ENCODE results near the gene NLGN4Y. TPM values are rescaled to one million over a fixed set of nuclear protein-coding genes. Genes with fewer than 3 reads are reported as not detected.

Gene NLGN4Y
- total RNA-seq, 1 donor = 0.86 TPM

- DNase-seq (ENCODE audit: low read depth) = no peak
- TF ChIP-seq, protein P1, sequence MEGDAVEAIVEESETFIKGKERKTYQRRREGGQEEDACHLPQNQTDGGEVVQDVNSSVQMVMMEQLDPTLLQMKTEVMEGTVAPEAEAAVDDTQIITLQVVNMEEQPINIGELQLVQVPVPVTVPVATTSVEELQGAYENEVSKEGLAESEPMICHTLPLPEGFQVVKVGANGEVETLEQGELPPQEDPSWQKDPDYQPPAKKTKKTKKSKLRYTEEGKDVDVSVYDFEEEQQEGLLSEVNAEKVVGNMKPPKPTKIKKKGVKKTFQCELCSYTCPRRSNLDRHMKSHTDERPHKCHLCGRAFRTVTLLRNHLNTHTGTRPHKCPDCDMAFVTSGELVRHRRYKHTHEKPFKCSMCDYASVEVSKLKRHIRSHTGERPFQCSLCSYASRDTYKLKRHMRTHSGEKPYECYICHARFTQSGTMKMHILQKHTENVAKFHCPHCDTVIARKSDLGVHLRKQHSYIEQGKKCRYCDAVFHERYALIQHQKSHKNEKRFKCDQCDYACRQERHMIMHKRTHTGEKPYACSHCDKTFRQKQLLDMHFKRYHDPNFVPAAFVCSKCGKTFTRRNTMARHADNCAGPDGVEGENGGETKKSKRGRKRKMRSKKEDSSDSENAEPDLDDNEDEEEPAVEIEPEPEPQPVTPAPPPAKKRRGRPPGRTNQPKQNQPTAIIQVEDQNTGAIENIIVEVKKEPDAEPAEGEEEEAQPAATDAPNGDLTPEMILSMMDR (IDR thresholded peaks at IDR 0.05; ENCODE audit: insufficient read depth, low read depth, low read length) = no peak
- peak overlapping the region; percentile 44 for H3K4me3 ChIP-seq (ENCODE audit: low read depth, low read length)
Observed at GRCh38 chrY:14523491-14524271, 648 bp upstream of the NLGN4Y start.

DNA sequence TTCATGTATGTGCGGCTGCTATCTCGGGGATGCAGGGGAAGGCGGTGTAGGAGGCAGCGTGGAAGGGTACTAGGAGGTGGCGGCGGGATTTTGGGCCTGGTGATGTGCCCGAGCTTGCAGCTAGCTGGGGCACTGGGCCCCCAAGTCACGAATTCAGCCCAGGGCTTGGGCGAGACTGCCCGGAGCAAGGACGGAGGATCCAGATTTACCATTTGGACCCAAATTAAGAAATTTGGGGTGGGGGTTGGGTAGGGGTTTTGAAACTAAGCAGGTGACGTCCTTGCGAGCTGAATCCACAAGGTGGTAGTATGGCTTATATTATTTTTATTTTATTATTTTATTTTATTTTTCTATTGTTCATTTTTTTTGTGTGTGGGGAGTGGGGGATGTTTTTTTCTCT lies 986 bp downstream of the NLGN4Y start:
- peak overlapping the region; percentile 44 for H3K4me3 ChIP-seq (ENCODE audit: low read depth, low read length)
- DNase-seq (ENCODE audit: low read depth) = no peak
- TF ChIP-seq, protein P1 (IDR thresholded peaks at IDR 0.05; ENCODE audit: insufficient read depth, low read depth, low read length) = no peak

DNA sequence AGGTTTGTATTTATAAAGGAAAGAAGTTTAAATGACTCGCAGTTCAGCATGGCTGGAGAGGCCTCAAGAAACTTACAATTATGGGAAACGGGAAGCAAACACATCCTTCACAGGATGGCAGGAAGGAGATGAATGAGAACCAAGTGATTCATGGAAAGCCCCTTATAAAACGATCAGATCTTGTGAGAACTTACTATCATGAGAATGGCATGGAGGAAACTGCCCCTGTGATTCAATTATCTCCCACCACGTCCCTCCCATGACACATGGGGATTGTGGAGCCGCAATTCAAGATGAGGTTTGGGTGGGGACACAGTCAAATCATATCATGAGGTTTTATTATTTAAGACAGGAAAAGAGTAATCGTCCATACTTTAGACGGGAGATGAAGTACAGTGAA lies 4.0 kb downstream of the NLGN4Y start:
- DNase-seq (ENCODE audit: low read depth) = no peak
- TF ChIP-seq, protein P1 (IDR thresholded peaks at IDR 0.05; ENCODE audit: insufficient read depth, low read depth, low read length) = no peak

GRCh38 chrY:14536703-14537102 lies 12.4 kb downstream of the NLGN4Y start:
- no peak overlapping the region for H3K4me3 ChIP-seq (ENCODE audit: low read depth, low read length)
- TF ChIP-seq, protein P1 (IDR thresholded peaks at IDR 0.05; ENCODE audit: insufficient read depth, low read depth, low read length) = no peak
- no peak for DNase-seq (ENCODE audit: low read depth)

More for the DNA sequence above, 4.0 kb downstream of the NLGN4Y start:
- H3K4me3 ChIP-seq (ENCODE audit: low read depth, low read length) = no peak overlapping the region

DNA sequence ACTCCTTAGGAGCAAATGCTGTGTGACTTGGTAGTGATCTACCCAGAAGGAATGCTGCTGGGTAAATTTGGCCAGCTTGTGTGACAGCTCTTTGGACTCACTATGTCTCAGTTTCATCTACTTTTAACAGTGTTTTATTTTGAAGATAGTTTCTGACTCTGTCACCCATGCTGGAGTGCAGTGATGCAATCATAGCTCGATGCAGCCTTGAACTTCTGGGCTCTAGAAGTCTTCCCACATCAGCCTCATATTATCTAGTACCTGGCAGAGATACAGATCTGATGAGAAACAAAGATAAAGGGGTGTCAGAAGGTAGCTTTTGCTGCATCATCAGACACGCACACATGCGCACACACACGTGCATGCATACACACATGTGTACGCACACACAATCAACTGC lies 19.2 kb downstream of the NLGN4Y start:
- no peak overlapping the region for H3K4me3 ChIP-seq (ENCODE audit: low read depth, low read length)
- no peak for DNase-seq (ENCODE audit: low read depth)

DNA sequence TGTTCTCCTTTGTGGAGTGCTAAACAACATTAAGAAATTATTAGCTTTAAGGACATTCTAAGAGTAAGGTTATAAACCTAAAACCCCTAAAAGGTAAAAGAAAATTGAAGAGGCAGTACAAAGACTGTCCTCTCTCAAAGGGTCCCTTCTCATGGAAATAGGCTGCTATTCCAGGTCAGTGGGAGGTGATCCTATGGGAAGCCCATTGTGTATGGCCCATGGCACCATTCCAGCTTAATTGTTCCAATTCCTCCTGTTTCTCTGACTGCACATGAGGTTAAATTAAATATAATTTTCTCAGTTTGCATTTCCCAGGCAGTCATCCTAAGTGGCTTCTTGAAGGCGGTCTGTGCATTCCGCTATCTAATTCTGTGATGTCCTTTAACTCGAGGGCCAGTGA lies 57.0 kb downstream of the NLGN4Y start:
- no peak overlapping the region for H3K4me3 ChIP-seq (ENCODE audit: low read depth, low read length)
- TF ChIP-seq, protein P1 (IDR thresholded peaks at IDR 0.05; ENCODE audit: insufficient read depth, low read depth, low read length) = no peak
- DNase-seq (ENCODE audit: low read depth) = no peak

More for the DNA sequence above, 19.2 kb downstream of the NLGN4Y start:
- TF ChIP-seq, protein P1 (IDR thresholded peaks at IDR 0.05; ENCODE audit: insufficient read depth, low read depth, low read length) = no peak

Data from fibroblast of villous mesenchyme (primary cell).